ENCODE results near the gene GMPPA. TPM values are rescaled to one million over a fixed set of nuclear protein-coding genes. Genes with fewer than 3 reads are reported as not detected.

The GMPPA gene
- polyA plus RNA-seq, 2 of the 4 experiments (the other 2 are of a cell fraction) = 36.2 to 46.2 TPM

DNA sequence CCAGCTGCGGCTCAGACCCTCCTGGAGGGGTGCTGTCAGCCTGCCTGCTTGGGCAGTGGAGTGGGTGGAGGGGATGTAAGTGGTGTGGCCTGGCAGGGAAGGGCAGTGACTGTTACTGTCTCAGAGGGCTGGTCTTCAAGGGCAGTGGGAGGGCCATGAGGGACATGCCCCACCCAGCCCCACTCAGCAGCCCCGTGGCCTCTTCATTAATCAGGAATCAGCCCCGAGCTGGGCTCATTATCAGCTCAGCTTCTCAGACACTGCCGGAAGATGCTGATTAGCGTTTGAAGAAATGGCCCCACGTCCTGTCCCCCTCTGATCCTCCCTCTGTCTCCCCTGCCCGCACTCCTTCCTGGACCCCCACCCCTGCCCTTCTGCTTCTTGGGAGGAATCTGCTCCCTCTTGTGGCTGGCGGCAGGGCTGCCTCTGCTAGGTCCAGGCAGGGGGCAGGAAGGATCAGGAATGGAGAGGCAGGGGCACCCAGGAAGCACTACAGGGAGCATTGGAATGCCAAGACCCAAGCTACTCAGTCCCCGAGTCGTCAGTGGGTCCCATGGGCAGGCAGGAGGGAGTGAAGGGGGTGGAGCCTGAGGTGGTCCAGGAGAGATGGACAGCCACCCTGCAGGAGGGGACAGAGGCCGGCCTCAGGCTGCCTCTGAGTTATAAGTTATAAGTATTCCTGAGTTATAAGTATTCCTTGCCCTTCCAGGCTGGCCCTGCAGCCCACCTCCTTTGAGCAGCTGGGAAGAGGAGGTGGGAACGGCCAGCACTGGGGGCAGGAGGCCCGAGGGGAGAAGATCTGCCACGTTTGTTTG lies 22.6 kb downstream of the GMPPA start:
- ChIA-PET POLR2A (interaction anchor here (1.4 kb wide), 1 partner anchor 11 kb away, joined by 3 read pairs; no protein-coding TSS in a partner anchor), CTCF (interaction anchor here (0.8 to 79.1 kb wide), 10 partner anchors 8 to 223 kb away, joined by 3 to 3291 read pairs (median 5); partner anchors contain the start of genes ASIC4, CHPF, GMPPA and SPEG)
- Histone ChIP-seq H3K4me3 (0 out of 3 replicates have a peak overlapping the region, but pooled peaks have one; percentile 9), H3K4me2 (peak overlapping the region; percentile 52), H3K4me1 (peaks cover 17% of the 10 kb centered on the region), H3K27ac (peak overlapping the region; percentile 15 to 80; a peak in 4 of 6 replicates), H3K9me3 (no peaks in the 10 kb centered on the region)
- FAIRE-seq (no peak), ATAC-seq (peak; percentile 76 to 94), DNase-seq (ENCODE audit: low read depth in 1 of 2, low spot score in 1 of 2) (peak; percentile 60 to 87)
- 33% methylated on average over 12 of the region's 14 CpGs for WGBS (ENCODE audit: missing lambda C conversion rate)
- TF ChIP-seq EHF (CRISPR knock-in tag; IDR thresholded peaks at IDR 0.05) (no peak), CTCF (IDR thresholded peaks at IDR 0.05) (peak; percentile 70), GATA3 (IDR thresholded peaks at IDR 0.05; ENCODE audit: borderline replicate concordance) (no peak), ZNF302 (CRISPR knock-in tag; IDR thresholded peaks at IDR 0.05) (no peak), JUNB (IDR thresholded peaks at IDR 0.05) (no peak), EP300 (IDR thresholded peaks at IDR 0.05) (no peak), ATOH8 (CRISPR knock-in tag; IDR thresholded peaks at IDR 0.05; ENCODE audit: low read depth) (no peak), POLR2A (IDR thresholded peaks at IDR 0.05; ENCODE audit: low read length) (no peak), RAD21 (conservative IDR thresholded peaks at IDR 0.05 in 1 of 2, IDR thresholded peaks at IDR 0.05 in 1 of 2) (peak; percentile 57 to 60), EHMT2 (IDR thresholded peaks at IDR 0.05; ENCODE audit: low read depth) (no peak), CBX8 (IDR thresholded peaks at IDR 0.05) (no peak), FOXS1 (CRISPR knock-in tag; IDR thresholded peaks at IDR 0.05) (no peak), SMC3 (IDR thresholded peaks at IDR 0.05) (peak; percentile 86), HMGXB4 (CRISPR knock-in tag; IDR thresholded peaks at IDR 0.05; ENCODE audit: borderline replicate concordance) (no peak), RNF2 (IDR thresholded peaks at IDR 0.05; ENCODE audit: borderline replicate concordance, low read depth) (no peak), MAZ (IDR thresholded peaks at IDR 0.05; ENCODE audit: borderline replicate concordance, low read depth, low read length) (peak; percentile 74; the same call in 1 of the 2 replicates)

- Histone ChIP-seq H3K27ac (peak overlapping the region in 1 of 2 experiments; percentile 80; a peak in 3 of 6 replicates), H3K4me2 (peak overlapping the region; percentile 52), H3K4me3 (no peak overlapping the region), H3K4me1 (peaks cover 17% of the 10 kb centered on the region), H3K9me3 (no peaks in the 10 kb centered on the region)
- ChIA-PET POLR2A (no interaction called here), CTCF (interaction anchor here (1.0 to 79.1 kb wide), 4 partner anchors 7 to 120 kb away, joined by 3 to 3291 read pairs (median 236); partner anchors contain the start of genes ASIC4, GMPPA and SPEG)
- DNase-seq (ENCODE audit: low read depth in 1 of 2, low spot score in 1 of 2) (no peak), FAIRE-seq (no peak), ATAC-seq (0 out of 6 replicates have a peak, but pooled peaks of 1 of the 2 experiments have one; percentile 5)
- WGBS (ENCODE audit: missing lambda C conversion rate) = 66% methylated on average over 48 of the region's 70 CpGs
- TF ChIP-seq PBX3 (IDR thresholded peaks at IDR 0.05) (no peak), ZFP36 (IDR thresholded peaks at IDR 0.05; ENCODE audit: borderline replicate concordance, partially characterized antibody) (no peak), CHD4 (IDR thresholded peaks at IDR 0.05; ENCODE audit: borderline replicate concordance) (no peak), ZC3H11A (IDR thresholded peaks at IDR 0.05) (no peak), MYC (IDR thresholded peaks at IDR 0.05; ENCODE audit: borderline replicate concordance, low read length) (no peak), MAZ (IDR thresholded peaks at IDR 0.05; ENCODE audit: borderline replicate concordance, low read depth, low read length) (no peak), KDM1A (IDR thresholded peaks at IDR 0.05; ENCODE audit: low read depth) (no peak), MAX (IDR thresholded peaks at IDR 0.05) (no peak), ESRRA (IDR thresholded peaks at IDR 0.05; ENCODE audit: borderline replicate concordance, low read length) (no peak)
- TF ChIP-seq, protein P1, sequence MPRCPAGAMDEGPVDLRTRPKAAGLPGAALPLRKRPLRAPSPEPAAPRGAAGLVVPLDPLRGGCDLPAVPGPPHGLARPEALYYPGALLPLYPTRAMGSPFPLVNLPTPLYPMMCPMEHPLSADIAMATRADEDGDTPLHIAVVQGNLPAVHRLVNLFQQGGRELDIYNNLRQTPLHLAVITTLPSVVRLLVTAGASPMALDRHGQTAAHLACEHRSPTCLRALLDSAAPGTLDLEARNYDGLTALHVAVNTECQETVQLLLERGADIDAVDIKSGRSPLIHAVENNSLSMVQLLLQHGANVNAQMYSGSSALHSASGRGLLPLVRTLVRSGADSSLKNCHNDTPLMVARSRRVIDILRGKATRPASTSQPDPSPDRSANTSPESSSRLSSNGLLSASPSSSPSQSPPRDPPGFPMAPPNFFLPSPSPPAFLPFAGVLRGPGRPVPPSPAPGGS (IDR thresholded peaks at IDR 0.05) = no peak
- TF ChIP-seq, protein P2, sequence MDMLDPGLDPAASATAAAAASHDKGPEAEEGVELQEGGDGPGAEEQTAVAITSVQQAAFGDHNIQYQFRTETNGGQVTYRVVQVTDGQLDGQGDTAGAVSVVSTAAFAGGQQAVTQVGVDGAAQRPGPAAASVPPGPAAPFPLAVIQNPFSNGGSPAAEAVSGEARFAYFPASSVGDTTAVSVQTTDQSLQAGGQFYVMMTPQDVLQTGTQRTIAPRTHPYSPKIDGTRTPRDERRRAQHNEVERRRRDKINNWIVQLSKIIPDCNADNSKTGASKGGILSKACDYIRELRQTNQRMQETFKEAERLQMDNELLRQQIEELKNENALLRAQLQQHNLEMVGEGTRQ (IDR thresholded peaks at IDR 0.05) = no peak
These were observed 23.7 kb downstream of the GMPPA start for GRCh38 chr2:219522111-219523030.

All from A549 (cell line).